ENCODE results near the gene THY1. TPM values are rescaled to one million over a fixed set of nuclear protein-coding genes. Genes with fewer than 3 reads are reported as not detected.

Gene THY1
- total and polyA plus RNA-seq, 2 of the 8 experiments (the other 6 are each of a cell fraction or from before 2014, with no cell fraction given): 286 to 2,479 TPM

DNA sequence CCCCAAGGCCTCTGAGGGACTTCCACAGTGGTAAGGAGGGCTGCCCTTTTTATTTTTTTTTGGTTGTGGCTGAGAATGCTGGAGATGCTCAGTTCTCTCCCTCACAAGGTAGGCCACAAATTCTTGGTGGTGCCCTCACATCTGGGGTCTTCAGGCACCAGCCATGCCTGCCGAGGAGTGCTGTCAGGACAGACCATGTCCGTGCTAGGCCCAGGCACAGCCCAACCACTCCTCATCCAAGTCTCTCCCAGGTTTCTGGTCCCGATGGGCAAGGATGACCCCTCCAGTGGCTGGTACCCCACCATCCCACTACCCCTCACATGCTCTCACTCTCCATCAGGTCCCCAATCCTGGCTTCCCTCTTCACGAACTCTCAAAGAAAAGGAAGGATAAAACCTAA lies 4.2 kb downstream of the THY1 start:
- no peak overlapping the region for H4K8ac ChIP-seq (ENCODE audit: extremely low read depth, insufficient read depth, low read length)
- peaks cover 8 to 19% of the 10 kb centered on the region in 2 experiments for H4K20me1 ChIP-seq (replicated peaks in 1 of 2; ENCODE audit: control insufficient read depth in 1 of 2, insufficient read depth in 2 of 2, low read length in 2 of 2)
- H3K9ac ChIP-seq (replicated peaks in 1 of 4; ENCODE audit: extremely low read depth in 1 of 4, low read depth in 3 of 4, low read length in 3 of 4): no peak overlapping the region
- 0 out of 2 replicates have a peak overlapping the region, but pooled peaks have one; percentile 44 for H3K18ac ChIP-seq (ENCODE audit: extremely low read depth, low read length)
- ChIA-PET POLR2A (ENCODE audit: partially characterized antibody) (interaction anchor here (0.7 to 6.4 kb wide), 8 partner anchors 8 to 76 kb away, joined by 3 to 50 read pairs (median 4); no protein-coding TSS in a partner anchor), CTCF (ENCODE audit: partially characterized antibody) (interaction anchor here (0.9 to 1.5 kb wide), 3 partner anchors 11 to 56 kb away, joined by 3 to 7 read pairs (median 5); no protein-coding TSS in a partner anchor)
- H3K23me2 ChIP-seq (ENCODE audit: low read depth, low read length): peaks cover 12% of the 10 kb centered on the region
- H3K4me2 ChIP-seq (ENCODE audit: insufficient read depth in 1 of 2, low read depth in 2 of 2, low read length in 2 of 2): no peak overlapping the region
- WGBS, 2 experiments (ENCODE audit: extremely low coverage in 1 of 2, insufficient coverage in 1 of 2, insufficient read length in 1 of 2, insufficient replicate concordance in 2 of 2, low coverage in 1 of 2, low lambda C conversion rate in 2 of 2, missing lambda C conversion rate in 1 of 2): 83% methylated on average over 4 of the region's 4 CpGs; no CpG with 5 or more reads in 1 of the 2 experiments
- H2BK20ac ChIP-seq (ENCODE audit: low read length): no peak overlapping the region
- peak overlapping the region; percentile 81; the same call in 1 of the 2 replicates for H2BK12ac ChIP-seq (ENCODE audit: low read depth, low read length)
- no peak overlapping the region for H4K5ac ChIP-seq (ENCODE audit: insufficient read length, low read depth, low read length)
- peak overlapping the region; percentile 36 for H3K4ac ChIP-seq (replicated peaks; ENCODE audit: insufficient read length, low read depth, low read length)
- H2BK5ac ChIP-seq (ENCODE audit: low read depth, low read length): peak overlapping the region; percentile 91; the same call in 1 of the 2 replicates
- peaks cover 22% of the 10 kb centered on the region for H3K79me1 ChIP-seq (ENCODE audit: low read depth, low read length)
- peaks cover 7 to 30% (median 24%) of the 10 kb centered on the region in 4 experiments for H3K4me1 ChIP-seq (replicated peaks in 1 of 4; ENCODE audit: control insufficient read depth in 3 of 4, insufficient read depth in 4 of 4, low read length in 3 of 4)
- no peak overlapping the region for H4K91ac ChIP-seq (replicated peaks; ENCODE audit: insufficient read length, low read length)
- no peak overlapping the region for H2BK120ac ChIP-seq (replicated peaks; ENCODE audit: low read depth, low read length)
- H3K79me2 ChIP-seq (ENCODE audit: control insufficient read depth in 1 of 2, insufficient read depth in 2 of 2, low read length in 2 of 2): peaks cover 0 to 35% of the 10 kb centered on the region in 2 experiments; a peak in 2 of 4 replicates
- TF ChIP-seq GABPA (IDR thresholded peaks at IDR 0.05; ENCODE audit: borderline replicate concordance, insufficient read depth, low read length) (no peak), CREB1 (IDR thresholded peaks at IDR 0.05) (no peak), NANOG (IDR thresholded peaks at IDR 0.05; ENCODE audit: insufficient read depth, low read depth, low read length, poor library complexity, severe bottlenecking) (no peak)
- no peak overlapping the region for H3K27ac ChIP-seq (ENCODE audit: low read depth, low read length)
- FAIRE-seq (no peak), DNase-seq (ENCODE audit: low read depth in 1 of 2, low spot score in 2 of 2) (no peak)
- no peak overlapping the region for H3K4me3 ChIP-seq (ENCODE audit: extremely low read depth in 1 of 4, insufficient read depth in 2 of 4, low read depth in 3 of 4, low read length in 4 of 4)
- H3K36me3 ChIP-seq (ENCODE audit: control insufficient read depth in 2 of 4, insufficient read depth in 4 of 4, low read length in 3 of 4): peaks cover 19 to 28% (median 24%) of the 10 kb centered on the region in 4 experiments
- no peak overlapping the region for H2AFZ ChIP-seq (ENCODE audit: low read length)
- H3K56ac ChIP-seq (replicated peaks; ENCODE audit: insufficient read length, low read depth, low read length): no peak overlapping the region
- no peak overlapping the region for H3K23ac ChIP-seq (ENCODE audit: insufficient read length)
- no peak overlapping the region for H3K14ac ChIP-seq (ENCODE audit: insufficient read length)
- no peak overlapping the region for H2BK15ac ChIP-seq (ENCODE audit: low read length)
- no peaks in the 10 kb centered on the region for H3K27me3 ChIP-seq (replicated peaks in 1 of 4; ENCODE audit: control insufficient read depth in 3 of 4, extremely low read depth in 1 of 4, insufficient read depth in 3 of 4, low read length in 3 of 4)
- H2AK5ac ChIP-seq (ENCODE audit: low read depth, low read length): no peak overlapping the region
- no peaks in the 10 kb centered on the region for H3K9me3 ChIP-seq (ENCODE audit: insufficient read depth in 2 of 2, low read depth in 1 of 2, low read length in 1 of 2)
